Left lung (tissue), 10 donors: Measurements from ENCODE around the gene PQBP1. TPM values are rescaled to one million over a fixed set of nuclear protein-coding genes. Genes with fewer than 3 reads are reported as not detected.

Experiments
- ATAC-seq: fragments of 200-7000 bp; cut with Tn5 transposase; one replicate; pipeline ENCODE4 v1.9.1; 2020; ENCODE audit warnings: moderate library complexity
- DNase-seq, 4 donors: peaks; one replicate each; pipeline ENCODE4 v3.0.0-alpha.2; 2013 to 2020
- H3K27ac ChIP-seq, 2 donors: fragments of 200-600 bp; sonication (generic) in 1 of 2; one replicate each; pipeline versions ENCODE4 v1.5.0 to v1.8.0; 2020 to 2021
- H3K27me3 ChIP-seq, 2 donors: fragments of 200-600 bp; sonication (generic) in 1 of 2; one replicate each; pipeline versions ENCODE4 v1.5.0 to v1.8.0; 2020 to 2021
- H3K36me3 ChIP-seq, 2 donors: fragments of 200-600 bp; sonication (generic) in 1 of 2; one replicate each; pipeline versions ENCODE4 v1.5.0 to v1.8.0; 2020 to 2021
- H3K4me1 ChIP-seq, 2 donors: fragments of 200-600 bp; one replicate each; pipeline ENCODE4 v1.8.0; 2021
- H3K4me3 ChIP-seq, 2 donors: fragments of 200-600 bp; sonication (generic) in 1 of 2; one replicate each; pipeline versions ENCODE4 v1.5.0 to v1.8.0; 2020 to 2021; ENCODE audit warnings: mild to moderate bottlenecking in 1 of 2
- H3K9me3 ChIP-seq, 2 donors: fragments of 200-600 bp; sonication (generic) in 1 of 2; one replicate each; pipeline versions ENCODE4 v1.5.0 to v1.8.0; 2020 to 2021
- CTCF ChIP-seq, 2 donors: fragments of 200-600 bp; sonication (generic) in 1 of 2; IDR thresholded peaks; one replicate each; pipeline versions ENCODE4 v1.5.0 to v1.8.0; 2021; ENCODE audit warnings: antibody characterized with exemption in 2 of 2
- intact Hi-C, 2 donors: fragments of 100-400 bp; cut with DNase I; formaldehyde crosslinking; loops; one replicate each; pipeline versions ENCODE4 v1.11.2 to v1.14.2; 2022
- polyA plus RNA-seq, 6 donors: library from polyadenylated mRNA; unstranded; fragments of 120-200 nt; gene quantifications; one replicate each; pipeline ENCODE4 v1.2.1, GENCODE V29; 2013; ENCODE audit not compliant: insufficient read length in 6 of 6
- total RNA-seq, 2 donors: library from RNA; stranded (reverse); fragmentation: NEBNext Ultra II Directional; extraction: Animal tissue kit (Norgen Biotek cat#: 25700); gene quantifications; one replicate each; pipeline ENCODE4 v1.2.1, GENCODE V29; 2021
- donor health status: DM: no; HTN: yes; CAD: no.
- donor health status: DM: no; HTN: no; CAD: no.

The PQBP1 gene
- total and polyA plus RNA-seq, 8 donors, result 56.3 to 84.6 (median 77.9) TPM

GRCh38 chrX:48902135-48902534, 4.4 kb downstream of the PQBP1 start:
- Histone ChIP-seq H3K9me3 (no peaks in the 10 kb centered on the region), H3K36me3 (peaks cover 0 to 64% of the 10 kb centered on the region in 2 donors), H3K4me1 (peaks cover 0 to 11% of the 10 kb centered on the region in 2 donors), H3K27me3 (no peaks in the 10 kb centered on the region), H3K27ac (no peak overlapping the region), H3K4me3 (no peak overlapping the region)
- intact Hi-C loops, result no loop called here
- DNase-seq, result no peak
- no peak for ATAC-seq
- TF ChIP-seq CTCF (IDR thresholded peaks at IDR 0.05), result no peak

- Histone ChIP-seq H3K4me3 (no peak overlapping the region), H3K9me3 (no peaks in the 10 kb centered on the region), H3K36me3 (peaks cover 0 to 64% of the 10 kb centered on the region in 2 donors), H3K27ac (no peak overlapping the region), H3K27me3 (no peaks in the 10 kb centered on the region), H3K4me1 (peaks cover 0 to 11% of the 10 kb centered on the region in 2 donors)
- ATAC-seq (no peak), DNase-seq (no peak)
- intact Hi-C loops, result no loop called here
- TF ChIP-seq CTCF (IDR thresholded peaks at IDR 0.05), result no peak
Observed at GRCh38 chrX:48902776-48903175, 5.0 kb downstream of the PQBP1 start.

- no peaks in the 10 kb centered on the region for H3K27me3 ChIP-seq
- no peak for DNase-seq
- intact Hi-C loops, result no loop called here
- H3K9me3 ChIP-seq, result no peaks in the 10 kb centered on the region
- H3K36me3 ChIP-seq, result peaks cover 0 to 64% of the 10 kb centered on the region in 2 donors
- no peak for ATAC-seq
- H3K27ac ChIP-seq, result no peak overlapping the region
- peaks cover 0 to 11% of the 10 kb centered on the region in 2 donors for H3K4me1 ChIP-seq
- H3K4me3 ChIP-seq, result no peak overlapping the region
- TF ChIP-seq CTCF (IDR thresholded peaks at IDR 0.05), result no peak
Observed at GRCh38 chrX:48903290-48903689, 5.6 kb downstream of the PQBP1 start.

- intact Hi-C loops, result no loop called here
- Histone ChIP-seq H3K4me1 (peaks cover 0 to 3% of the 10 kb centered on the region in 2 donors), H3K27me3 (no peaks in the 10 kb centered on the region), H3K27ac (no peak overlapping the region), H3K9me3 (no peaks in the 10 kb centered on the region), H3K4me3 (no peak overlapping the region), H3K36me3 (peaks cover 0 to 67% of the 10 kb centered on the region in 2 donors)
- ATAC-seq, result no peak
- no peak for DNase-seq
- no peak for TF ChIP-seq CTCF (IDR thresholded peaks at IDR 0.05)
Observed at GRCh38 chrX:48904180-48904579, 6.5 kb downstream of the PQBP1 start.

- Histone ChIP-seq H3K27ac (no peak overlapping the region), H3K9me3 (no peaks in the 10 kb centered on the region), H3K4me1 (no peaks in the 10 kb centered on the region), H3K4me3 (no peak overlapping the region), H3K27me3 (no peaks in the 10 kb centered on the region), H3K36me3 (peaks cover 0 to 72% of the 10 kb centered on the region in 2 donors)
- no peak for TF ChIP-seq CTCF (IDR thresholded peaks at IDR 0.05)
- ATAC-seq, result no peak
- no peak for DNase-seq
- intact Hi-C loops, result no loop called here
Observed at GRCh38 chrX:48904626-48905025, 6.9 kb downstream of the PQBP1 start.
